ENCODE results near the gene TNK1.

DNA sequence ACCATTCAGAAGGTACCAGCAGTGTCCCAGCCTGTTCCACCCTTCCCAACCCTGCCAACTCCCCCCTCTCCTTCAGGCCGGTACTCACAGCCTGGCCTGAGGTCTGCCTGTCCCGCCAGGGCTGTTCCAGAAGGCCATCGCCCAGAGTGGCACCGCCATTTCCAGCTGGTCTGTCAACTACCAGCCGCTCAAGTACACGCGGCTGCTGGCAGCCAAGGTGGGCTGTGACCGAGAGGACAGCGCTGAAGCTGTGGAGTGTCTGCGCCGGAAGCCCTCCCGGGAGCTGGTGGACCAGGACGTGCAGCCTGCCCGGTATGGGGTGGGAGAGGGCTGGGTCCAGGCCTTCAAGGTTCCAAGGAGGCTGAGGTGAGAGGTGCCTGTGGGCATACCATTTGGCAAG is 33.9 kb downstream of the TNK1 start:
- TF ChIP-seq POLR2A (IDR thresholded peaks at IDR 0.05; ENCODE audit: low read depth, low read length) (no peak), JUN (IDR thresholded peaks at IDR 0.05; ENCODE audit: borderline replicate concordance, insufficient read depth, insufficient read length, low read depth) (no peak), MYC (IDR thresholded peaks at IDR 0.05; ENCODE audit: low read depth, low read length) (no peak)
- TF ChIP-seq, protein P1, sequence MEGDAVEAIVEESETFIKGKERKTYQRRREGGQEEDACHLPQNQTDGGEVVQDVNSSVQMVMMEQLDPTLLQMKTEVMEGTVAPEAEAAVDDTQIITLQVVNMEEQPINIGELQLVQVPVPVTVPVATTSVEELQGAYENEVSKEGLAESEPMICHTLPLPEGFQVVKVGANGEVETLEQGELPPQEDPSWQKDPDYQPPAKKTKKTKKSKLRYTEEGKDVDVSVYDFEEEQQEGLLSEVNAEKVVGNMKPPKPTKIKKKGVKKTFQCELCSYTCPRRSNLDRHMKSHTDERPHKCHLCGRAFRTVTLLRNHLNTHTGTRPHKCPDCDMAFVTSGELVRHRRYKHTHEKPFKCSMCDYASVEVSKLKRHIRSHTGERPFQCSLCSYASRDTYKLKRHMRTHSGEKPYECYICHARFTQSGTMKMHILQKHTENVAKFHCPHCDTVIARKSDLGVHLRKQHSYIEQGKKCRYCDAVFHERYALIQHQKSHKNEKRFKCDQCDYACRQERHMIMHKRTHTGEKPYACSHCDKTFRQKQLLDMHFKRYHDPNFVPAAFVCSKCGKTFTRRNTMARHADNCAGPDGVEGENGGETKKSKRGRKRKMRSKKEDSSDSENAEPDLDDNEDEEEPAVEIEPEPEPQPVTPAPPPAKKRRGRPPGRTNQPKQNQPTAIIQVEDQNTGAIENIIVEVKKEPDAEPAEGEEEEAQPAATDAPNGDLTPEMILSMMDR (IDR thresholded peaks at IDR 0.05; ENCODE audit: extremely low read depth in 1 of 2, insufficient read depth in 1 of 2, low read depth in 1 of 2, low read length in 2 of 2) = no peak
- TF ChIP-seq, protein P2, sequence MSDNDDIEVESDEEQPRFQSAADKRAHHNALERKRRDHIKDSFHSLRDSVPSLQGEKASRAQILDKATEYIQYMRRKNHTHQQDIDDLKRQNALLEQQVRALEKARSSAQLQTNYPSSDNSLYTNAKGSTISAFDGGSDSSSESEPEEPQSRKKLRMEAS (IDR thresholded peaks at IDR 0.05; ENCODE audit: insufficient read depth, insufficient read length) = no peak
